GM06990 (cell line): ENCODE measurements around the gene MLEC.

Experiments
- DNase-seq: peaks from one replicate; pipeline ENCODE4 v3.0.0-alpha.2; 2011; ENCODE audit not compliant: insufficient read length; ENCODE audit errors: extremely low read depth
- H3K27me3 ChIP-seq: replicated peaks from 2 replicates; pipeline ENCODE4 v1.6.0; 2011; ENCODE audit warnings: low read length; ENCODE audit not compliant: control insufficient read depth, insufficient read depth
- H3K36me3 ChIP-seq: 2 replicates; pipeline ENCODE4 v1.5.1; 2011; ENCODE audit warnings: low read length; ENCODE audit not compliant: control insufficient read depth, insufficient read depth
- H3K4me3 ChIP-seq: replicated peaks from 2 replicates; pipeline ENCODE4 v1.5.1; 2011; ENCODE audit warnings: low read depth, mild to moderate bottlenecking, control low read depth, low read length
- CTCF ChIP-seq: IDR thresholded peaks from 2 replicates; pipeline ENCODE4 v1.5.1; 2011; ENCODE audit warnings: low read length, control low read depth, mild to moderate bottlenecking, inconsistent platforms; ENCODE audit not compliant: insufficient read depth, poor library complexity, severe bottlenecking

Gene MLEC

DNA sequence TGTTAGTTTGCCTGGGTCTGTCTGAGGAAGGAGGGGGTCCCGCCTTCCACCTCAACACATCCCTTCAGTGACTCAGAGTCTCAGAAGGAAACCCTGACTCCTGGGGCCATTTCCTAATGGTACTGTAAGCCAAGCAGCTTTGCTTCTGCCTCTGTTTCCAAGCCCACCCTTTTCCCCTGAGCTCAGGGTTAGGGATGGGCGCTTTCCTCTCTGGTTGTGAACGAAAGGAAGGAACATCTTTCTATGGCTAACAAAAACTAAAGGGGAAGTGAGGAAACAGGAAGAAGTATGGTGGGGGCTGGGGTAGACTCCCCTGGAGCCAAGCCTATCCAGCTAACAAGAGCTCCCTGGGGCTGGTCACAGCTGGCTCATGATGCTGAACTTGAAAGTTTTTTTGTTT lies 11.7 kb downstream of the MLEC start:
- Histone ChIP-seq H3K36me3 (peaks cover 34% of the 10 kb centered on the region), H3K4me3 (no peak overlapping the region), H3K27me3 (no peaks in the 10 kb centered on the region)
- no peak for DNase-seq
- no peak for TF ChIP-seq CTCF

- Histone ChIP-seq H3K27me3 (no peaks in the 10 kb centered on the region), H3K36me3 (peaks cover 29% of the 10 kb centered on the region), H3K4me3 (no peak overlapping the region)
- TF ChIP-seq CTCF = no peak
- no peak for DNase-seq
Measured at GRCh38 chr12:120699553-120699952, 12.6 kb downstream of the MLEC start.

- Histone ChIP-seq H3K36me3 (peaks cover 23% of the 10 kb centered on the region), H3K4me3 (no peak overlapping the region), H3K27me3 (no peaks in the 10 kb centered on the region)
- DNase-seq = no peak
- TF ChIP-seq CTCF = no peak
Measured at GRCh38 chr12:120700886-120701285, 13.9 kb downstream of the MLEC start.

GRCh38 chr12:120702637-120703036 lies 15.7 kb downstream of the MLEC start:
- no peak for TF ChIP-seq CTCF
- no peaks in the 10 kb centered on the region for H3K27me3 ChIP-seq
- DNase-seq = no peak
- H3K4me3 ChIP-seq = no peak overlapping the region
- H3K36me3 ChIP-seq = peaks cover 16% of the 10 kb centered on the region

- Histone ChIP-seq H3K36me3 (peaks cover 12% of the 10 kb centered on the region), H3K27me3 (no peaks in the 10 kb centered on the region), H3K4me3 (no peak overlapping the region)
- TF ChIP-seq CTCF = no peak
- no peak for DNase-seq
Measured at GRCh38 chr12:120703311-120703942, 16.5 kb downstream of the MLEC start.

GRCh38 chr12:120705618-120706017 lies 18.7 kb downstream of the MLEC start:
- no peak for DNase-seq
- Histone ChIP-seq H3K4me3 (no peak overlapping the region), H3K27me3 (no peaks in the 10 kb centered on the region), H3K36me3 (peaks cover 6% of the 10 kb centered on the region)
- TF ChIP-seq CTCF = no peak
